HG03025 (cell line): ENCODE results near the gene SHPK.

Source experiments
- ATAC-seq: cut with Tn5 transposase; IDR thresholded peaks from one replicate; pipeline ENCODE4 v1.9.1; 2021; ENCODE audit warnings: mild to moderate bottlenecking, moderate library complexity; ENCODE audit not compliant: unreplicated experiment, low FRiP score

SHPK gene

DNA sequence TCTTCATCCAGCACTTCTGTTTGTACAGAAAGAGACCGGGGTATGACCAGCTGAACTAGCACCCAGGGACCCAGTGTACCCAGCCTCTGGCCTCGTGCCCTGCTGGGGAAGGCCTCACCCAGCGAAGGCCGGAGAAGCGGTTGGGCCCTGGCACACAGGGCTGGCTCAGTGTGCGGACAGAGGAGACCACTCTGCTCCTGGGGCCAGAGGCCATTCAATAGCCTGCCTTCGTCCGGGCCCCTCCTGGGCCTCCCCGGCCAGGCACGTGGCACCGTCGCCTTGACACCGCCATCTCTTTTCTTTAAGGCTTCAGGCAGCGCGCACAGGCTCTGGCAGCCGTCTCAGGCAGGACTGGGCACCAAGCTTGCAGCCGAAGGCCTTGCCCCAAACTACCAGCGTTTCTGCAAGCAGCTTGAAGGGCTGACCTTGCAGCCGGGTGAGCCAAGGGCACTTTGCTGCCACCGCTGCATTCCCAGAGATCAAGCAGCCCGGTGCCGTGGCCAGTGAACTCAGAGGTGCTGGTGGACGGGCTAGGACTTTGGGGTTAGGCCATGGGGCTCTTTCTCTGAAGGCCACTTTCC is 24.4 kb upstream of the SHPK start:
- ATAC-seq = no peak

DNA sequence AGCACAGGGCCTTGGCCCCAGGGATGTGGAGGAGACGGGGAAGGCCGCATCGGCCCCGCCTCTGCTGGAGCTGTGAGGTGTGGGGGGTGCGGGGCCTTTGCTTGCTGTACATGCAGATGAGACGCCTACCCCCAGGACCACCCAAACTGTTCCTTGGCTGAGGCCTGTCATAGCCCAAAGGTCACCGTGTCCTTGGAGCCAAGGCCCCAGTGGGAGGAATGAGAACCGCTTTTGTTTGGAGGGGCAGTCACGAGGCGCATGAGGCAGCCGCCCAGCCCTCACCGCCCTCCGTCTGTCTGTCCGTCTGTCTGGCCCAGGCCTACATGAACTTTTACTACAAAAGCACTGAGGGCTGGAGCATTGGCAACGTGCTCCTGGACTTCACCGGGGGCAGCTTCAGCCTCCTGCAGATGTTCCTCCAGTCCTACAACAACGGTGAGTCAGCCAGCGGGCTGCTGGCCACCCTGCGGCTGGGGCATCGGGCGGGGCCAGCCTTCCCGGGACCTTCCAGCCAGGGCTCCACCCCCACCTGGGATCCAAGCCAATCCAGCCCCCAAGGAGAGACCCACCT is 23.6 kb upstream of the SHPK start:
- ATAC-seq = no peak

DNA sequence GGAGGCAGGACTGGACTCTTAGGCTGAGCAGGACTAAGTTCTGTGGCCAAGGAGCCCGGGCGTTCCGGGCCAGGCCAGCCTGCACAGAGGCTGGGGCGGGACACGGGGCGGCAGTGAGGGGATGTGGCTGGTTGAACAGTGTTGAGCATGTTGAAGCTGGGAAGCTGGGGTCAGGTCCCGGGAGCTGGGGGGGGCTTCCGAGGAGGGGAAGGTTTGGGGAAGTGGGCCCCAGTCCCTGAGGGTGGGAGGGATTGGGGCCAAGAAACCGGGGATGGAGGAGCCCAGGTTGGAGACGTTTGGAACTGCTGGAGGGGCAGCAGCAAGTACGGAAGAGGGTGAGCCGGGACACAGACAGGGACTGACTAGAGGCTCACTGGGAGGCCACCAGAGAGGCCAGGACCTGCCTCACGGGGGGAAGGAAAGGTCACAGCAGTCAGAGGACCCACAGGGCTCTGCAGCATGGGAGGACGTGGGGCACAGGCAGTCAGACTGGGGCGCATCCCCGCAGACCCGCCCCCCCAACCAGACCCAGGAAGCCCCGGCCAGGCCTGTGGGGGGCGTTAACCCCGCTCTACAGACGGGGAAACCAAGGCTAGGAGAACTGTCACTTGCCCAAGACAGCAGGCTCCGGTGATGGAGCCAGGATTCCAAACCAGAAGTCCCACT is 22.9 kb upstream of the SHPK start:
- no peak for ATAC-seq

DNA sequence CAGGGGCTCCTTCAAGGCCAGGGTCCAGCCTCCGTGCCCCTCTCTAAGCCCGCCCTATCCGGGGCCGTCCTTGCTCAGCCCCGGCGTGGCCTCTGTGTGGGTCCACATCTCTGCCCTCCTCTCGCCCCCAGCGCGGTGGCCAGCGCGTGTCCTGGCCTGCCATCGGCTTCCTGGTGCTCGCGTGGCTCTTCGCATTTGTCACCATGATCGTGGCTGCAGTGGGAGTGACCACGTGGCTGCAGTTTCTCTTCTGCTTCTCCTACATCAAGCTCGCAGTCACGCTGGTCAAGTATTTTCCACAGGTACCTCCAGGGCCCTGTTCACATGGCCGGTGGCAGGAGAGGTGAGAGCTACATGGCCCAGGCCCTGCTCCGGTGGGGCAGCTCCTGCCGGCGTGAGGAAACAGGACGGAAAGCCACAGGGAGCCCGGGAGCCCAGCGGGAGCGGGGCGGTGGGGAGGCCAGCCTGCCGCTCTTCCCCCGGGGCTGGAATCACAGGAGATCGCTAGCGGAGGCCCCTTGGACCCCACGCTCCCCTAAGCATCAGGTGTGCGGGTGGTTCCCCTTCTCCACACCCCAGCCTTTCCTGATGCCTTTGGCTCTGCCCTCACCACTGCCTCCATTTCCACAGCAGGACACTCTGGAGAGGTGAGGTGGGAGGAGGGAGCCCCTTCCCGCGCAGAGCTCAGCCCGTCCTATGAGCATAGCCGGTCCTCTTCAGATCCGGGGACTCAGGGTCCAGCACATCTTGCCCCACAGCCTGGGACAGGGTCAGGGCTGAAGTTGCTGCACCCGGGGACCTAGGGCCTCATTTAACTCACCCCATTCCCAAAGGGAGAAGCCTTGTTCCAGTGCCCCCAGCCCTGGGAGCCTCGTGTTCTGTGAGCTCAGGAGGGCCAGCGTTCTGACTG is 22.1 kb upstream of the SHPK start:
- ATAC-seq = no peak

DNA sequence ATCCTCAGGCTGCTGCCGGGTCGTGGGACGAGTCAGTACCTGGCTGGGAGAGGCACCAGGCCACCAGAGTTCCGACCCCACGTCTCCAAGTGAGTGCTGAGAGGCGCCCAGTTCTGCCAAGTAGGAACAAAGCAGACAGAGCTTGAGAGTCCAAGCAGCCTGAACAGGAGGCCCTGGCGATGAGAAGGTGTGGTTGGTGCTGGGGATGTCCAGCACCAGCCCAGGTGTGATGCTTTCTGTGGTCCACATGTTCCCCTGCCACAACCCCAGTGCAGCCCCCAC is 21.5 kb upstream of the SHPK start:
- ATAC-seq = no peak

DNA sequence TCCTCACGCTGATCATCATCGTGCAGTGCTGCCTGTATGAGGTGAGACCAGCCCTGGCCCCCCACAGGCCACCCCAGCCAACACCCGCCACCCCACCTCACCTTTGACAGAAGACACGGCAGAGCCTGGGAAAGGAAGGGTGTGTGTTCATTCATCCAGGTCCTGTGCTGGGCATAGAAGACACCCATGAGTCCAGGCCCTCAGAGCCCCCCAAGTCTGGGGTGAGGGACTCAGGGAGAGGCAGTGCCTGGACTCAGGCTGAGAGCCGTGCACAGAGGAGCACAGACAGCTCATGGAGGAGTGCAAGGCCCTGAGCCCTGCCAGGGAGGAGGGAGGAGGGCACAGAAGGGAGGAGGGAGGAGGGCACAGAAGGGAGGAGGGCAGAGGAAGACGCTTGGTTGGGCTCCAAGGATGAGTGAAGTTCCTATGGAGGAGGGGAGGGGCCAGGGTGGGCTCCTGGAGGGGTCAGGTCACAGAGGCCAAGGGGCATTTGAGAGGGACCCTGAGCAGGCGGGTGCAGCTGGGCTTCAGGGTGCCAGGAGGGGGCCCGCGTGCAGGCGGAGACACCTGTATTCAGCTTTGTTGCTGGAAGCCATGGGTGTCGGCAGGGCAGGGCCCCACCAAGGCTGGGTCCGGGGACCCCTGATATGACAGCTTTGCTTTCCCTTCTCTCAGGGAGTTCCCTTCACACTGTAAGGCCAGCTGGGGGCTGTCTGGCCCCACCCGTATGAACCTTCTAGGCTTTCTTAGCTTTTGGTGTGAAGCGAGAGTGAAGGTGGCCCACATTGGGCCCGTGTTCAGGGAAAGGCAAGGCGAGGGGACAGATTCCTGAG is 20.9 kb upstream of the SHPK start:
- ATAC-seq = no peak

DNA sequence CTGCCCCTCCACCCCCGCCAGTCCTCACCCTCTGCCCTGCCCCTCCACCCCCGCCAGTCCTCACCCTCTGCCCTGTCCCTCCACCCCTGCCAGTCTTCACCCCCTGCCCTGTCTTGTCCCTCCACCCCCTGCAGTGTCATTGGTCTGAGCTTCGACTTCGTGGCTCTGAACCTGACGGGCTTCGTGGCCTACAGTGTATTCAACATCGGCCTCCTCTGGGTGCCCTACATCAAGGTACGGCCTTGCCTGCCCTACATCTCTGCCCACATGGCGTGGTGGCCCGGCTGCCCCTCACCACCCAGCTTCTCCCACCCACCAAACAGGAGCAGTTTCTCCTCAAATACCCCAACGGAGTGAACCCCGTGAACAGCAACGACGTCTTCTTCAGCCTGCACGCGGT is 20.3 kb upstream of the SHPK start:
- ATAC-seq = no peak

DNA sequence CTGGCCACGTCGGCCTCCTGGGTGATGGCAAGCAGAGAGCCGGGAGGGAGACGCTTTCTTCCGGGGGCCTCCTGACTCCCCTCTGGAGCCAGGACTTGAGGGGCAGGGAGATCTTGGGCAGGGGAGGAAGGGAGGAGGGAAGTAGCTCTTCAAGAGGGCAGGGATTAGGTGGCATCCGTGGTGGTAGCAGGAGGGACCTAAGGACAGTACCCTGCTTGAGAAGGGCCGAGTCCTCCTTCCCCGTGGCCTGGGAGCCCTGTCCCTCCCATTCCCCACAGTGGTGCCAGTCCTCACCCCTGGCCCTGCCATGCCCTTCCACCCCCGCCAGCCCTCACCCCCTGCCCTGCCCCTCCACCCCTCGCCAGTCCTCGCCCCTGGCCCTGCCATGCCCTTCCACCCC is 19.7 kb upstream of the SHPK start:
- ATAC-seq = no peak

DNA sequence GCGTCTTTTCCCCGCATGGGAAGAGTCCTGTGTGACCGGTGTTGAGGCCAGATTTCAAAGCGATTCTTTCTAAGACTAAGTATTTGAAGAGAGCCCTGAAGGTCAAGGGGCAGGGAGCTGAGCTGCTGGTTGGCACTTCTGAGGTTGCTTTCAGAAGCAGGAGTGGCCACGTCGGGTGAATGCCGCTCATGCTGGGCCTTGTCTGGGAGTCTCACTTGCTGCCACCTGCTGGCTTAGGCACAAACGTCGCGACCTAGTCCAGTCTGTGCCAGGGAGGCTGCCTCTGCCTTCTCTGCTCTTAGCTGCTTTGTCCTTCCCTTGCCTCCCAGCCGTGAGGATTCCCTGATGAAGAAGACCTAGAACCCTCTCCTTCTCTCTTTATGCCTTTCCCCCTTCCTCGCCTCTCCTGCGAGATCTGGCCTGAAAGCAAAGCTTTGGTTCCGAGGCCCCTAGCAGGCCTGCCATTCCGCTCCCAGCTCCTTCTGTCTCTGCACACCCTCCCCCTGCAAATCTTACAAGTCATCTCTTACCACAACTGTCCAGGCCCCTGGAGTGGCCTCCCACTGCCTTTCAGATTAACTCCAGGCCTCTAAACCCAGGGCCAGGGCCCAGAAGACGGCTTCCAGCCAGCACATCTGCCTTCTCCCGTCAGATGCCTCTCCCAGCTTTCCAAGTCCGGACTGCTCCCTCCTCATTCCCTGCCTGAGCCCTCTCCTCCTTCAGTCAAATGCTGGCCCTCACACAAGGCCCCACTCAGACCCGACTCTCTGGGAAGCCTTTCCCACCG is 11.9 kb upstream of the SHPK start:
- no peak for ATAC-seq

DNA sequence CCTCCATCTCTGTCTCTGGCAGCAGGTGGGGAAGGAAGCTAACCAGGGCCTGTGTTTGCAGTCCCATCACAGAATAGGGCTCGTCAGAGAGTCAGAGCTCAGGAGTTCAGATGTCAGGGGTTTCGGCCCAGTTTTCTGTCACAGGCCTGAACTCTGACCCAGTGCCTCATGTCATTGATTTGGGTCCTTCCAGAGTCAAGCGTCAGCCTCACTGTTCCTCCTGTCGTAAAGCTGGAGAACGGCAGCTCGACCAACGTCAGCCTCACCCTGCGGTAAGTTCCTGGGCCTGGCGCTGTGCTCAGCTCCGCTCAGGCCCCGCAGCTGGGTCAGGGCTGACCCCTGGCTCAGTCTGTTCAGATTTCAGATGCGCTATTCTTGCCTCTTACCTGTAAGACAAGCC is 11.2 kb upstream of the SHPK start:
- no peak for ATAC-seq

DNA sequence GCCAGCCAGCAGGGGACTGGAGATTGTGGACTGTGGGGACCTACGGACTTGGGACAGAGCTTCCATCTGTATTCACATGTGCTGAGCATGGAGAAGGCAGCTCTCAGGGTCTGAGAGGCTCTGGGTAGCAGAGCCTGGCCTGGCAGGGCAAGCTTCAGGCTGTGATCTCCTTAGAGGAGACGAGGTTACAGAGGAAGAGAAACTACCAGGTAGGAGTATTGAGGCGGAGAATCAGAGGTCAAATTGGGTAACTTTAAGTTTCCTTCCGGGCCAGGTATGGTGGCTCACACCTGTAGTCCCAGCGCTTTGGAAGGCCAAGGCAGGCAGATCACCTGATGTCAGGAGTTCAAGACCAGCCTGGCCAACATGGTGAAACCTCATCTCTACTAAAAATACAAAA is 9.3 kb upstream of the SHPK start:
- no peak for ATAC-seq

DNA sequence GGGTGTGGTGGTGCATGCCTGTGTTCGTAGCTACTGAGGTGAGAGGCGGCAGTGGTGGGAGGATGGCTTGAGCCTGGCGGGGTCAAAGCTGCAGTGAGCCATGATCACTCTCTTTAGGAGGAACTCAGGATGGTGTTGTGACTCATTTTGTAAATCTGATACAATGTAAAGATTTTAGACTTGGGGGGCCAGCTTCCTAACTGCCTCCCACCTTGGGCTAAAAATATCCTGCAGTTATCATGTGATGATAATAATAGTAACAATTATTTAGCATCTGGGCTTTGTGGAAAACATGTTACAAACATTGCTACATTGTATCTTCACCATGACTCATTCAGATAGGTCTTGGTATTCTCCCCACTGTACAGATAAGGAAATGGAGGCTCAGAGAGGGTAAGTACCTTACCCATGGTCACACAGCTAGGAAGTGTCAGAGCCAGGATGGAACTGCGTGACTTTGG is 7.9 kb upstream of the SHPK start:
- no peak for ATAC-seq

DNA sequence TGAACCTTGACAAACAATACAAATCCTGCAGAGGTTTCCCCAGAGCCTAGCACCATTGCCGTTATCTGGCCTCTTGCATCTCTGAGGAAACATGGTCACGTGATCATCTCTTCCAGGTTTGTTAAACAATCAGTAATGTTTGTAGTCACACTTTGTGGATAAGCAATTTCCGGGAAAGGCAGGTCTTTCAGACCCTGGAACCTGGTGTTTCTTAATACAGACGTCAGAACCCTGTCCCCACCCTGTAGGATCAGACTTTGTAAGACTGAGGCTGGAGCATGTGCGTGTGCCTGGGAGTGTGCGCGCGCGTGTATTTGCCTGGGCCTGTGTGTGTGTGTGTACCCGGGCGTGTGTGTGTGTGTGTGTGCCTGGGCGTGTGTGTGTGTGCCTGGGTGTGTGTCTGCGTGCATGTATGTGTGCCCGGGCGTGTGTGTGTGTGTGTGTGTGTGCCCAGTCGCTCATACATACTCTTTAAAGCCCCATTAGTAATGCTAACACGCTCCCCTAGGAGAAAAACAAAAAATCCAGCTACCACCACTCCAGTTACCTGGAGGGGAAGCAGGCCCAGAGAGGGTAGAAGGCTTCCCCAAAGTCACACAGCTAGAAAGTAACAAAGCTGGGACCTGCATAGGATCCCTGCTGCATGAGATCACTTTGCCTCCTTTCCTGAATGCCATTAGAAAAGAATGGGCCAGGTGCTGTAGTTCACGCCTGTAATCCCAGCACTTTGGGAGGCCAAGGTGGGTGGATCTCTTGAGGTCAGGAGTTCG is 5.9 kb upstream of the SHPK start:
- ATAC-seq = no peak

DNA sequence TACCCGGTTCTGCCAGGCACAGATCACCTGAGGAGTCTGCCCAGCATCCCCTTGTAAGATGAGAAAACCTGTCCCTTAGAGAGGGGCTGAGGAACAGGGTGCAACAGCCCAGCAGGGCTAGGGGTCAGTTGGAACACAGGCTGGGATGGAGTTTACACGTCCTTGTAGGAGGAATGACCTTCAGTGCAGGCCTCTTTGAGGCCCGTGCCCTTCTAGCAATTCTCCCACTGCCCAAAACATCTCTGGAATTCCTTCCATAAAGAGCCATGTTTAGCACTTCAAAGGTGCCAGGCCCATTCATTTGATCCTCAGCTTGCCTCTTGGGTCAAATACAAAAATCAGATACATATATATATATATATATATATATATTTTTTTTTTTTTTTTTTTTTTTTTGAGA is 5.0 kb upstream of the SHPK start:
- no peak for ATAC-seq

DNA sequence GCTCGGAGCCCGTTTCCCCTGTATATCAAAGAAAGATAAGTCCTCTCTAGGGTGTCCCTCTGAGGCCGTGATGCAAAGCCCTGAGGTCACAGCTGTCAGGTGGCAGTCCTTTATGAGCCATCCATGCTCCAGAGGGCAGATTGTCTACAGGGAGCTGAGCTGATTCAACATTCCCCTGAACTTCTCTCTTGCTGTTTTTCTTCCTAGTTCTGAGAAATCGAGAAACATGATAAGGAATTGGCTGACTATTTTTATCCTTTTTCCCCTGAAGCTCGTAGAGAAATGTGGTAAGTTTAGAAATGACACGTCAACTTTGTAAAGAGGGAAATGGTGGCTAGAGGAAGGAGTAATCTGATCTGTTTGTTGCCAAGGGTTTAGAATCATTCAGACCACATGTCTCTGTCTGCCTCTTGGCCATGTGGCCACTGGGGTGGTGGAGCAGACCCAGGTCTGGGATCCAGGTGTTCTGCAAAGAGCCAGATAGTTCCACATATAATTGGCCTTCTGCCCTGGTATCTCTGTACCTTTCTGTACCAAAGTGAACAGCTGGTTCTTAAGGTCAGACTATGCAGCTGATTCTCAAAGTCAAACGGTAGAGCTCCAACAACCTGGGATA is 4.0 kb upstream of the SHPK start:
- ATAC-seq = no peak

DNA sequence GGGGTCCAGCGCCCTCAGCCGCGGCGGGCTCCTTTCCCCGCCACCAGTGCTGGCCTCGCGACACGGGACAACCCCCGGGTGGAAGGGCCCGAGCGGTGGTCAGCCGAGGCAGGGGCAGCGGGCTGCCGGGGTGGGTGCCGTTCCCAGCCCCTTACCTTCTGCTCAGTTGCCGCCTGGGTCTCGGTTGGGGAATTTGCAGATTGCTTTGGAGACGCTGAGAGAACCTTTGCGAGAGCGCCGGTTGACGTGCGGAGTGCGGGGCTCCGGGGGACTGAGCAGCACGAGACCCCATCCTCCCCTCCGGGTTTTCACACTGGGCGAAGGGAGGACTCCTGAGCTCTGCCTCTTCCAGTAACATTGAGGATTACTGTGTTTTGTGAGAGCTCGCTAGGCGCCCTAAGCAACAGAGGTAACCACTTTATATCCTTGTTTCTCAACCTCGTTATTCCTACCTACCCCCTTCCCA is 891 bp upstream of the SHPK start:
- ATAC-seq = peak; percentile 15

DNA sequence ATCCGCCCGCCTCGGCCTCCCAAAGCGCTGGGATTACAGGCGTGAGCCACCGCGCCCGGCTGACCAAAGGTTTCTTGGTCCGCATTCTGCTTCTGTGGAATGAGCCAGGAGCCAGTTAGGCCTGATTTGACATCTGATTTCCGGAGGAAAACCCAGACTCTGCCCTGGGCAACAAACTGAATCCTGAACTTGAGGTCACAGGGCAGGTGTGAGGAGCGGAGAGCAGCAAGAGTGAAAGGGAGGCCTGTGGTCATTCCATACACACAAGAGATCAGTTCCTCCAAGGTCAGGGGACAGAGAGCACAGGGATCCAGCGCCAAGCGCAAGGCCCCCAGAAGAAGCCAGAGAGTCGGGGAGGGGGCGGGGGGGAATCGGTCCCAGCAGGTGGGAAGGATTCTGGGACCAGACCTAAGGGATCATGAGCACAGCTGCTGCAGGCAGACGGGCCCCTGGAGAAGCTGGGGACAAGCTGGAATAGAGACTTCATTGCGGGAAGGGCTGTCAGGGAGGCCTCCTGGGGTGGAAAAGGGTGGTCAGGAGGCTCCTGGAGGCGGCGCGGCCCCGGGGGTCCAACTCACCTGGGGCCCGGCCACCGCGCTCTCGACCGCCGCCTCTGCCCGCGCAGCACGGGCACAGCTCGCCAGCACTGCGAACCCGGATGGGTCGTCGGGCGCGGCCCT is 436 bp downstream of the SHPK start:
- no peak for ATAC-seq

DNA sequence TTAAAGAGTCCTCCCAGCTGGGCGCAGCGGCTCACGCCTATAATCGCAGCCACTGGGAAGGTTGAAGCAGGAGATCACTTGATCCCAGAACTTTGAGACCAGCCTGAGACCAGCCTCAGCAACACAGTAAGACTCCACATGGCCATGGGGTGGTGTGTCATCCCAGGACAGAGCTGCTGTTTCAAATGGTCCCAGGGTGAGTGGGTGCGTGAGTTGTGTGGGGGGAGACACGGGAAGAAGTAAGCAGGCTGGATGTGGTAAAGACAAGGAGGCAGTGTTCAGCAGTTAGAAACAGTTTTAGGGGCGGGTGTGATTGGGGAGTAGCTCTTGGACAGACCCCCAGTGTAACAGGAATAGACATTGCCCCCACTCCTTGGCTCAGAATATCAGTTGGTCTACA is 3.8 kb downstream of the SHPK start:
- no peak for ATAC-seq
